HG02763 (cell line): ENCODE measurements around the gene RHBDD3.
"Not testable (repeated sequence)": the region's sequence is repeated elsewhere in the genome, so short reads cannot be mapped to it uniquely, and the experiment has no call there.

ENCODE experiments used
- ATAC-seq: cut with Tn5 transposase; IDR thresholded peaks from one replicate; pipeline ENCODE4 v1.9.1; 2021; ENCODE audit warnings: mild to moderate bottlenecking, moderate library complexity; ENCODE audit not compliant: unreplicated experiment

RHBDD3 gene

DNA sequence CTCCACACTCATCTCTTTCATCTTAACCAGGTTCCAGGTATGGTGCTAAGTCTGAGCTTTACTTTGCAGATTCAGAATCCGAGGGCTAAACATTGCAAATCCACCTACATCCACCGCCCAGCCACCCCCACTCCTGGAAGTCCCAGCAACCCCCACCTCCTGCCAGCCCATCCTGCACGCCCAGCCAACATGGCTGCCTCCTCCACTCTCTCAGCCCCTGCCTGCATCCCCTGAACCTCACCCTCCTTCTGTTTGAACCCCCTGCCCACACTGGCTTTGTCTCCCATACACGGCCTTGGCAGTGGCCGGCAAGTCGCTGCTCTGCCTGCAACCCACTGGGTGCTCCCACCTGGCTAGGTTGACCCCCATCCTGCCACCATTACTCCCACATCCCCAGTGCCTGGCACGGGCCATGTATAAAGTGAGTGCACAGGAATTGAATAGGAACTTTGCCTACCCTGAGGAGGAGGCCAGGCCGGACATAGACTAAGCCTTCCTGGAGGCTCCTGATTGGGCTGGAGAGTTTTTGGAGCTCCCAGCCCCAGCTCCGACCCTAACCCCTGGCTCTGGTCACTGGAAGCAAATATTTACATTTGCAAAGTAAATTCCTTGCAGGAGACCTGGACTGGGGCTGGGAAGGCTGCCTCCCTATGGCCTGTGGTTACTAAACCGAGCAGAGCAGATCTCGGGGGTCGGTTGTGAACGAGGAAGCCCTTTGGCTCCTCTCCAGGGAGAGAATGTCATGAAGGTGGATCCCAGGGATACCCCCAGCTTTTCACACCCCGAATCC lies 47.7 kb downstream of the RHBDD3 start:
- no peak for ATAC-seq

DNA sequence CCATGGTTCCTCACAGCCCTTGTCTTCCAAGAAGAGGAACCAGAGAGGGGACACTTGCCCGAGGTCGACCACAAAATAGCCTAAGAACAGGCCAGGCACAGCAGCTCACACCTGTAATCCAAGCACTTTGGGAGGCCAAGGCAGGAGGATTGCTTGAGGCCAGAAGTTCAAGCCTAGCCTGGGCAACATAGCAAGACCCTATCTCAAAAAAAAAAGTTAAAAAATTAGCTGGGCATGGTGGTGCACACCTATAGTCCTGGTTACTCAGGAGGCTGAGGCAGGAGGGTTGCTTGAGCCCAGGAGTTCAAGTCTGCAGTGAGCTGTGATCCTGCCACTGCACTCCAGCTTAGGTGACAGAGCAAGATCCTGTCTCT lies 48.4 kb downstream of the RHBDD3 start:
- not testable (repeated sequence) for ATAC-seq

DNA sequence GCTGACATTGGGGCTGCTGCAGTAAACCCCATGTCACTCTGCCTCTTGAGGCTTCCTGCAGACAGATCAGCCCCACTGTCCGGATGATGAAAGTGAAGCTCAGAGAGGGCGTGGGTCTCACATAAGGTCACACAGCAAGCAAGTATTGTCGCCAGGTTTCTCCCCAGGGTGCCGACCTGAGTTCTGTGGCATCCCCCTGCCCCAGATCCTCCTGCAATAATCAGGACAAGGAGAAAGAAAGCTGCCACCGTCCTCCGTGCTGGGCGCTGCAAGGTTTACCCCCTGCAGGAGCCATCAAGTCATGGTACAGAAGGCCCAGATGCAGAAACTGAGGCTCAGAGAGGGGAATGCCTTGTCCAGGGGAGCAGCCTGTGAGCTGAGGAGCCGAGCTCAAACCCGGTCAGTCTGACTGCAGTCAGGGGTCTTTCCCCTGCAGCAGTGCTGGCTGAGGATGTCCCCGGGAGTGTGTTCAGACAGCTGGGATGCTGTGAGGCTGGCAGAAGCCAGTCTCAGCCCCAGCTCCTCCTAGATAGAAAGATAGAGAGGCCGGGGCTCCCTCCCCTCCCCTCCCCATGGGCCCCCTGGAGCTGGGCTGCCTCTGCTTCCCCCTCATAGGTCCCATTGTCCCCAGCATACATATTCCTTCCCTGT lies 48.9 kb downstream of the RHBDD3 start:
- ATAC-seq: no peak

DNA sequence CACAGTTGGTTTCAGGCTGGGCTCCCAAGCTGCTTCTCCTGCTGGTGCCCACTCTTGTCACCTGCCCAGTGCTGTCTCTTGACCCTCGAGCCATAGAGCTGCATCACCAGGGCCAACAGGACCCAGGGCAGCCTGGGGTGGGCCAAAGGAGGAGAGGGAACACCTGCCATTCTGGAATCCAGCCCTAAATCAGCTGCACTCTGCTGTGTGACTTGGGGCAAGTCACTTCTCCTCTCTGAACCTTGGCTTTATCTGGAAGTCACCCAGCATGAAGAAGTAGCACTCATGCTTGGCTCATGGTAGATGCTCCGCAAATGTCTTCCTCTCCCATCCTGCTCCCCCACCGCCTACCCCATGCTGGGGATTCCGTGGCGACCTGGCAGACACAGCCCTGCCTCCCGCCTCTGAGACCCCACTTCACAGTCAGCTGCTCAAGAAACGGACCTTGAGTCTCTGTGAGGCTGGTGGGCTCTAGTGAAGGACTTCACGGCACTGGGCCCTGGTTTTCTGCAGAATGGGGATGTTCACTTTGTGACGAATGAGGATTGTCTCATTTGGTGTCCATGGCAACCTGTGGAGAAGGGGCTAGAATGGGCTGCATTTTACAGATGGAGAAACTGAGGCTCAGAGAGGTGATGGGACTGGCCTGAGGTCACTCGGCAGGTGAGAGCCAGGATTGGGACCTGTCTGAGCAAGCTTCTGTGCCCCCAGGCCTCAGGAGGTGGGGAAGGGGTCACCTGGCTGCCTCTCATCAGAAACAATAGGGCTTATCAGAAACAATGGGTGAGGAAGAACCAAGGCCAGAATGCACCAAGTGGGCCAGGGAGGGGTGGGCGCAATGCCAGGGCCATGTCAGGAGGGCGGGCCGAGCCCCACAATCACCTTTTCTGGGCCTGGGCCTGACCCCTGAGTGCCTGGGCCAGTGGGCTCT lies 49.7 kb downstream of the RHBDD3 start:
- no peak for ATAC-seq

DNA sequence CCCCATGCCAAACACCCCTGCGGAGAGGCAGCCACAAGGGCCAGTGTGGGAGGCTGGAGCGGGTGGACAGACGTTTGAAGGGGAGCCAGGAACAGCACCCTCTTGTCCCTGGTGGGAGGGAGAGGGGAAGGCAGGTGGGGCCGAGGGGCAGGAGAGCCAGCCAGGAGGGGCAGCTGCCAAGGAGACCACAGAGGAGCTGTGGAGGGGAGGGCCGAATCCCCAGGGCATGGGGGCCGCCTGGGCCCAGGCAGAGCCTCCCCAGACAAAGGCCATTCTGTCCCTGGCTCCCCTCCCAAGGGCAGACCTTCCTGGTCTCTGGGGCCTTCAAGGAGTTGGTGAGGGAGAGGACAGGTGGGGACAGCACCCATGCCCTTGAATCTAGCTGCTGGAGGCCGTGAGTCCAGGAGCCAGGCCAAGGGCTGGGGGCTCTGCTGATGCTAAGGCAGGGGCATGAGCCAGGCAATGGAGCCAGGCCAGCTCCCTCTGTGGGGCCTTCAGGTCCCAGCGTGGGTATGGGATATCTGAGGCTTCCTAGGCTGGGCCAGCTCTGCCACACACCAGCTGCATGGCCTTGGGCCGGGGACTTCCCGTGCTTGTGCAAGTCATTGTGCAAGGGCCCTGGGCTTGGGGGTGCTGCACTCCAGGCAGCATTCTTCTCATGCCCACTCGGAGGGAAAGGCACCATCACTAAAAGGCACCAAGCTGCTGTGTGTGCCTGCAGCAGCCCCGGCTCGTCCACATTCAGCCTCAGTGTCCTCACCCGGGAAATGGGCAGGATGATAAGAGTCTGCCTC lies 50.7 kb downstream of the RHBDD3 start:
- ATAC-seq: no peak

DNA sequence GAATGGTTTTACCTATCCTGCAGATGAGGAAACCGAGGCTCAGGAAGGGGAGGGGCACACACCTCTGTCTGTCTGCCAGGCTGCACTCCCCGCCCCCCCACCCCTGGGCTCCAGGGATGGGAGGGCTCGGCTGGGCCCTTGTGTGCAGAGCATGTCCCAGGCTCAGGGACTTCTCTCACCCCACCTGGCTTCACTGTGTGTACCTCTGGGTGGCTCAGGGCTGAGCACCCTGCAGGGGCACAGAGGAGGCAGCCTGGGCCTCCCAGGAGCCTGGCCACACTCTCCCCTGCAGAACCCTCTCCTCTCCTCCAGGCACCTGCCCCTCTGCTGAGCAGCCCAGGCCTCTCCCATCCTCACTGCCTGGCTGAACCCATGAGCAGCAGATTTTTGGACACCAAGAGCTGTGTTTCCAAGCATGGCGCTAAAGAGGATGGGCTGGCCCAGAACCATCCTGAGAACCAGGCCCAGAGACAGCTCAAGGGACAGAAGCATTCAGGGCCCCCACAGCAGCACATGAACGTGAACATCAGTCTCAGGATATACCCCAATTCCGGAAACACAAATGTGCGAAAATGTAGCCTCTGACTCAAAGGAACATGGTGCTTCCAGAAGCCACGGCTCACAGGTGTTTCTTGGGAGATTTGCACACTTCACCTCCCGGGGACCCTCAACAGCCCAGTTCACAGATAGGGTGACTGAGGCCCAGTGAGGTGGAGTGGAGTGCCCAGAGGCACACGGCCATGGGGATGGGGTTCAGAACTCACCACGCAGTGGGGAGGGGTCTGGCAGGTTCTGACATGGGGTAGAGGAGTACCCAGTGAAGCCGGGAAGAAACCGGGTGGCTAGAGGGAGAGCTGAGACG lies 51.5 kb downstream of the RHBDD3 start:
- no peak for ATAC-seq

DNA sequence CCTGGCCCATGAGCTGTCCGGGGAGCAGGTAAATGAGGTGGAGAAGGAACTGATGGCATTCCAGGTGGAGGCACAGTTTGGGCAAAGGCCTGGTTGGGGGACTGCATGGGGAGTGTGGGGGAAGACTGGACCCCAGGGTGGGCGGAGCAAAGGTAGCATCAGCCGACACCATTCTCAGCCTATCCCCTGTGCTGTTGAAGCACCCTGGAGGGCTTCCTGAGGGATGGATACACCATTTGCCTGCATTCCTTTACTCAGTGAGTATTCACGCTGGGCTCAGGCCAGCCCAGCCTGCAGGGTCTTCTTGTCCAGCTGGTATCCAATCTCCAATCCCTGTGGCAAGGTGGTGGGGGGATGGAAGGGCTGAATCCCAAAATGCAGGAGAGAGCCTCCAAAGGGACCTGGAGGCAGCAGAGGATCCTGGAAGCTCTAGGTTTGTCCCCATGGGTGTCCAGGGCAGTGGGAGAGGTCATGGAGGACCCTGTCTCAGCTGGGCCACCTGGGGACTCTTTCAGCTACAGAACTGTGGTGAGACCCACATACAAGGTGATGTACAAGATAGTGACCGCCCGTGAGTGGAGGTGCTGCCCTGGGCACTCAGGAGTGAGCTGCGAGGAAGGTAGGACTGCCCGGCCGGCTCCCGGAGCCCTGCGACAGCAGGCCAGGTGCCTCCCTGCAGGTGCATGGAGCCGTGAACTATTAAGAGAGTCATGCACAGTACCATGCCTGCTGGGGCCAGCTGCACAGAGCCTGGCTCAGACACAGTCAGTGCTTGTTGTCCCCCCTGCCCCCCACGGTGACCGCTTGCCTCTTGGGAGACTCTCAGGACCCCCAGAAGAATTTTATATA lies 52.5 kb downstream of the RHBDD3 start:
- ATAC-seq: no peak

DNA sequence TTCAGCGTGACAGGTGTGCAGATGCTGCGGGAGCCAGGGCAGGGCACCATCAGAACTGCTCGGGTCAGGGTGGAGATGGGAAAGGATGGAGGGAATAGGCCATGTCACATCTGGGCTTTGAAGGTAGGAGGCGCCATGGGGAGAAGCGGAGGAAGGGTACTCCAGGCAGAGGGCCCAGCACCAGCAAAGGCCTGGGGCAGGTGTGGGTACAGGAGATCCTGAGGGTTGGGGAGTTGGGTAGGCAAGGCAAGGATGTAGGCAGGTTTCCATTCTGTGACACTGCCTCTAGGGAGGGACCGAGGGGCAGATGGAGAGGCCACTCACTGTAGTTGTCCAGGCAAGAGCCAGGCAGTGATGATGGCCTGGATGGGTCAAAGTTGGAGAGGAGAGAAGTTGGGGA lies 53.5 kb downstream of the RHBDD3 start:
- no peak for ATAC-seq

DNA sequence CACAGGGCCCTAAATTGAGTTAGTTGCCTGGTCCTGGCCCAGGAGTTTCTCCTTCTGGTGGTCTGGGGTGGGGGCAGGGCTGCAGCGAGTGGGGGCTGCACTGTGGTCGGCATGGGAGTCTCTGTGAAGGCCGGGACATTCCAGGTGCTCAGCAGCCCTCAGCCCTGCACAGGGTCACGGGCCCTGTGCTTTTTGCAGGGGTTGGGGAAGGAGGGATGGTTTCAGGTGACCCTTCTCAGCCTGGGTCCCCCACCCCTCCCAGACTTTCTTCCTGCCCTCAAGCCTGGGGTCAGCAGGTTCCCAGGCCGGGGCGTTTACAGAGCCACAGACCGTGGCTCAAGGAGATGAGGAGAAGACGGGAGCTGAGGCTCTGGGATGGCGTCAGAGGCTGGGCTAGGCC lies 54.3 kb downstream of the RHBDD3 start:
- no peak for ATAC-seq

DNA sequence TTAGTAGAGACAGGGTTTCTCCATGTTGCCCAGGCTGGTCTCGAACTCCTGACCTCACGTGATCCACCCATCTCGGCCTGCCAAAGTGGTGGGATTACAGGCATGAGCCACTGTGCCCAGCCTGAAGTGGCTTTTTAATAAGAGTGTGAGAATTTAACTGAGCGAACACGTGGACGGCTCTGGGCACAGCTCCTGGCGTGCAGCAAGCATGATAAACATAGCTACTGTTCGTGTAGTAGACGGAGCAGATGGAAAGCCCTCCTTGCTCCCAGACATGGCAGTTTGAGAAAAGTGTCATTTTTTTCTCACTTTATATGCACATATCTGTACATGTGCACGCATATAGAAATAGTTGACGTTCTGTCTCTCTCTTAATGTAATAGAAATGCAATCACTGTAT lies 55.0 kb downstream of the RHBDD3 start:
- ATAC-seq: no peak

DNA sequence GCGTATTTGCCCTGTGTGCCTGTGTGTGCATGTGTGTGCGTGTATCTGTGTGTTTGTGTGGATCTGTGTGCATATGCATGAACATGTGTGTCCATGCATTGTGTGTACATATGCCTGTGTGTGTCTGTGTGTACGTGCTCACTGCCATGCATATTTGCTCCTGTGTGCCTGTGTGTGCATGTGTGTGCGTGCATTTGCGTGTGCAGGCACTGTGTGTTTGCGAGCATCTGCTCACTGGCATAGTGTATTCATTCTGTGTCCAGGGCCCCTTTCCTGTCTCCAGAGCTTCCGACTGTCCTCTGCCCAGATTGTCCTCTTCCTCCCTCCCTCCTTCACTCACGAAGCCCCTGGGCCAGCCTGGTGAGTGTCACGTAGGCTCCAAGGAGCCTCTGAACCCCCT lies 56.3 kb downstream of the RHBDD3 start:
- ATAC-seq: no peak

DNA sequence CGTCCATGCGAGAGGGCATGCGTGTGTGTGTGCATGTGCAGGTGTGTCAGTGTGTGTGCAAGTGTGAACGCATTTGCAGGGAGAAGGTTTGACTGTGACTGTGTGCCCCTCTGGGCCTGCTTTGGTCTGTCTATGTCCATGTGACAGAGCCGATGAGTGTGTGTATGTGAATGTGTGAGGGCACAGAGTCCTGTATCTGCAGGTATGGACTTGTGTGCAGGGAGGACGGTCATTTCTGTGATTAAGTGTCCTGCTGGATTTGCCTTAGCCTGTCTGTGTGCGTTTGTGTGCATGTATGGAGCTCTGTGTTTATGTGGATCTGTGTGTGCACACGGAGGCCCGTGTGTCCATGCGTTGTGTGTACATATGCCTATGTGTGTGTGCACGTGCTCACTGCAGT lies 56.7 kb downstream of the RHBDD3 start:
- ATAC-seq: no peak
